GM23338 (cell line): Measurements from ENCODE around the gene GNAT1. TPM values are rescaled to one million over a fixed set of nuclear protein-coding genes. Genes with fewer than 3 reads are reported as not detected.

Experiments used
- ATAC-seq: fragments of 200-7000 bp; cut with Tn5 transposase; 3 replicates; pipeline ENCODE4 v1.9.1; 2020
- DNase-seq: peaks from one replicate; pipeline ENCODE4 v3.0.0-alpha.2; 2015; ENCODE audit warnings: low spot score
- H2AFZ ChIP-seq: fragments of 200-600 bp; sonication (generic); 2 replicates; pipeline ENCODE4 v1.8.0; 2016; ENCODE audit warnings: antibody characterized with exemption, mild to moderate bottlenecking, moderate library complexity
- H3F3A ChIP-seq: fragments of 200-600 bp; sonication (generic); replicated peaks from 2 replicates; pipeline ENCODE4 v1.8.0; 2017; ENCODE audit warnings: antibody characterized with exemption, mixed run types, low read depth
- H3K27ac ChIP-seq: fragments of 200-600 bp; sonication (generic); 2 replicates; pipeline ENCODE4 v1.6.1; 2016; ENCODE audit warnings: low read depth
- H3K27me3 ChIP-seq: fragments of 200-600 bp; sonication (generic); 2 replicates; pipeline ENCODE4 v1.8.0; 2016; ENCODE audit warnings: mild to moderate bottlenecking, mixed run types, moderate library complexity; ENCODE audit not compliant: insufficient read depth
- H3K36me3 ChIP-seq: fragments of 200-600 bp; sonication (generic); 2 replicates; pipeline ENCODE4 v1.8.0; 2016; ENCODE audit warnings: mild to moderate bottlenecking; ENCODE audit not compliant: insufficient read depth
- H3K4me1 ChIP-seq: fragments of 200-600 bp; sonication (generic); 2 replicates; pipeline ENCODE4 v1.8.0; 2016; ENCODE audit warnings: mild to moderate bottlenecking, moderate library complexity; ENCODE audit not compliant: insufficient read depth
- H3K4me2 ChIP-seq: fragments of 200-600 bp; sonication (generic); 2 replicates; pipeline ENCODE4 v1.7.1; 2017; ENCODE audit warnings: mixed run types
- H3K4me3 ChIP-seq: fragments of 200-600 bp; sonication (generic); 2 replicates; pipeline ENCODE4 v1.6.1; 2016; ENCODE audit warnings: mixed run types
- H3K79me2 ChIP-seq: fragments of 200-600 bp; sonication (generic); replicated peaks from 2 replicates; pipeline ENCODE4 v1.8.0; 2017; ENCODE audit warnings: mild to moderate bottlenecking; ENCODE audit not compliant: insufficient read depth
- H3K9me2 ChIP-seq: fragments of 200-600 bp; sonication (generic); 2 replicates; pipeline ENCODE4 v1.8.0; 2017; ENCODE audit not compliant: insufficient read depth
- H4K20me1 ChIP-seq: fragments of 200-600 bp; sonication (generic); replicated peaks from 2 replicates; pipeline ENCODE4 v1.8.0; 2017; ENCODE audit warnings: mild to moderate bottlenecking; ENCODE audit not compliant: insufficient read depth
- H3K27ac Mint-ChIP-seq: 2 replicates; pipeline ENCODE4 v1.8.0; 2020; ENCODE audit warnings: inconsistent platforms, mild to moderate bottlenecking, moderate library complexity, mixed read lengths
- H3K27me3 Mint-ChIP-seq: 3 replicates; pipeline ENCODE4 v1.8.0; 2022; ENCODE audit warnings: low read depth, mild to moderate bottlenecking, moderate library complexity, mixed read lengths, inconsistent platforms; ENCODE audit not compliant: insufficient read depth, poor library complexity
- H3K36me3 Mint-ChIP-seq: 3 replicates; pipeline ENCODE4 v1.8.0; 2021; ENCODE audit warnings: low read depth, mild to moderate bottlenecking, inconsistent platforms, moderate library complexity, mixed read lengths
- H3K4me1 Mint-ChIP-seq: 3 replicates; pipeline ENCODE4 v1.8.0; 2020; ENCODE audit warnings: mild to moderate bottlenecking, inconsistent platforms, mixed read lengths
- H3K4me3 Mint-ChIP-seq: 3 replicates; pipeline ENCODE4 v1.8.0; 2021; ENCODE audit warnings: moderate library complexity, mild to moderate bottlenecking, inconsistent platforms, mixed read lengths
- H3K9me3 Mint-ChIP-seq: 3 replicates; pipeline ENCODE4 v1.8.0; 2020; ENCODE audit warnings: moderate library complexity, mild to moderate bottlenecking, inconsistent platforms, mixed read lengths
- CREB1 ChIP-seq: fragments of 250-450 bp; sonication (Bioruptor Pico); IDR thresholded peaks from 2 replicates; pipeline ENCODE4 v1.5.0; 2020; ENCODE audit warnings: low read depth, mild to moderate bottlenecking, moderate library complexity
- JUNB ChIP-seq: IDR thresholded peaks from one replicate; pipeline ENCODE4 v1.6.1; 2016; ENCODE audit warnings: antibody characterized with exemption; ENCODE audit not compliant: unreplicated experiment
- NANOG ChIP-seq: IDR thresholded peaks from 2 replicates; pipeline ENCODE4 v1.6.1; 2016; ENCODE audit warnings: antibody characterized with exemption, borderline replicate concordance
- REST ChIP-seq: IDR thresholded peaks from one replicate; pipeline ENCODE4 v1.6.1; 2018; ENCODE audit warnings: antibody characterized with exemption; ENCODE audit not compliant: unreplicated experiment
- ZNF462 ChIP-seq: fragments of 250-450 bp; sonication (Bioruptor Pico); IDR thresholded peaks from 2 replicates; pipeline ENCODE4 v1.5.0; 2020; ENCODE audit warnings: mild to moderate bottlenecking, moderate library complexity
- polyA plus RNA-seq: library from polyadenylated mRNA; unstranded; fragments of >200 nt; fragmentation: Nextera tagmentation; extraction: Ambion mirVana; gene quantifications from 2 replicates; pipeline ENCODE4 v1.2.1, GENCODE V29; 2016
- total RNA-seq: library from RNA; depleted of rRNA; stranded (reverse); fragments of >200 nt; shearing (Covaris generic); gene quantifications from 2 replicates; pipeline ENCODE4 v1.2.3, GENCODE V29; 2014

Gene GNAT1
- total and polyA plus RNA-seq, 2 experiments from 2014 or later = not detected

GRCh38 chr3:50208677-50209344 lies 17.4 kb downstream of the GNAT1 start:
- H3K4me1 ChIP-seq = no peaks in the 10 kb centered on the region
- no peak overlapping the region for H3K4me2 ChIP-seq
- no peaks in the 10 kb centered on the region for H3K36me3 Mint-ChIP-seq
- H3K4me1 Mint-ChIP-seq = peaks cover 17% of the 10 kb centered on the region
- no peaks in the 10 kb centered on the region for H3K36me3 ChIP-seq
- DNase-seq = no peak
- H3K27ac Mint-ChIP-seq = no peak overlapping the region
- no peak overlapping the region for H3K27ac ChIP-seq
- no peak for TF ChIP-seq REST
- no peak for TF ChIP-seq ZNF462 (CRISPR knock-in tag)
- TF ChIP-seq NANOG = no peak
- TF ChIP-seq JUNB = no peak
- no peak for TF ChIP-seq CREB1 (CRISPR knock-in tag)
- no peak overlapping the region for H2AFZ ChIP-seq
- H4K20me1 ChIP-seq = no peaks in the 10 kb centered on the region
- peaks cover 15% of the 10 kb centered on the region for H3K27me3 Mint-ChIP-seq
- H3K9me3 Mint-ChIP-seq = no peaks in the 10 kb centered on the region
- no peaks in the 10 kb centered on the region for H3K79me2 ChIP-seq
- no peaks in the 10 kb centered on the region for H3K9me2 ChIP-seq
- no peak for ATAC-seq
- 0 out of 2 replicates have a peak, but pooled peaks cover 6% of the 10 kb centered on the region for H3F3A ChIP-seq
- peaks cover 28% of the 10 kb centered on the region for H3K27me3 ChIP-seq
- no peak overlapping the region for H3K4me3 ChIP-seq
- no peak overlapping the region for H3K4me3 Mint-ChIP-seq
